Measurements from ENCODE around the gene DNAAF8.

- no peak for TF ChIP-seq CTCF (conservative IDR thresholded peaks at IDR 0.05; ENCODE audit: low read depth, low read length)
- no peak for TF ChIP-seq EZH2 (IDR thresholded peaks at IDR 0.05; ENCODE audit: low read length, unreplicated experiment)
- no peak for TF ChIP-seq EZH2phosphoT487 (IDR thresholded peaks at IDR 0.05; ENCODE audit: borderline replicate concordance, low read length)
Observed at GRCh38 chr16:4788910-4789309, 54.6 kb downstream of the DNAAF8 start.
